GM18951 (cell line): Measurements from ENCODE around the gene PNPLA3.

Experiments used
- POLR2A ChIP-seq: IDR thresholded peaks from 4 replicates; pipeline ENCODE4 v1.6.1; 2011; ENCODE audit warnings: mild to moderate bottlenecking; ENCODE audit not compliant: insufficient read length, insufficient read depth; ENCODE audit errors: extremely low read depth
- in situ Hi-C: fragments of 300-500 bp; cut with MboI; formaldehyde crosslinking; loops from one replicate; pipeline ENCODE4 v1.12.0; 2022; ENCODE audit warnings: low sequenced_read_pairs, mixed read lengths, inconsistent platforms; ENCODE audit not compliant: unreplicated experiment

The PNPLA3 gene

GRCh38 chr22:43923631-43924464 lies at the start of gene PNPLA3:
Gene PNPLA3, plus strand, starts transcription at chr22:43923805. Its CDS starts 107 bp downstream, at chr22:43923912.
- in situ Hi-C loops, result no loop called here
- peak; percentile 17 for TF ChIP-seq POLR2A

- in situ Hi-C loops, result loop anchor here (25.0 kb wide), 1 partner anchor 490 kb away; no protein-coding TSS in a partner anchor
- no peak for TF ChIP-seq POLR2A
Measured at GRCh38 chr22:43876866-43877509, 46.6 kb upstream of the PNPLA3 start.

- TF ChIP-seq POLR2A, result no peak
- in situ Hi-C loops, result loop anchor here (25.0 kb wide), 1 partner anchor 491 kb away; no protein-coding TSS in a partner anchor
Measured at GRCh38 chr22:43878079-43878795, 45.4 kb upstream of the PNPLA3 start.

GRCh38 chr22:43878831-43879550 lies 44.6 kb upstream of the PNPLA3 start:
- no peak for TF ChIP-seq POLR2A

GRCh38 chr22:43879901-43880540 lies 43.6 kb upstream of the PNPLA3 start:
- in situ Hi-C loops, result loop anchor here (25.0 kb wide), 1 partner anchor 493 kb away; no protein-coding TSS in a partner anchor

More at GRCh38 chr22:43878831-43879550, 44.6 kb upstream of the PNPLA3 start:
- in situ Hi-C loops, result loop anchor here (25.0 kb wide), 1 partner anchor 492 kb away; no protein-coding TSS in a partner anchor

GRCh38 chr22:43880541-43880991 lies 43.0 kb upstream of the PNPLA3 start:
- in situ Hi-C loops, result loop anchor here (25.0 kb wide), 1 partner anchor 493 kb away; no protein-coding TSS in a partner anchor
- TF ChIP-seq POLR2A, result no peak

More at GRCh38 chr22:43879901-43880540, 43.6 kb upstream of the PNPLA3 start:
- no peak for TF ChIP-seq POLR2A

- no peak for TF ChIP-seq POLR2A
- in situ Hi-C loops, result loop anchor here (25.0 kb wide), 1 partner anchor 494 kb away; no protein-coding TSS in a partner anchor
Measured at GRCh38 chr22:43881091-43882061, 42.2 kb upstream of the PNPLA3 start.

GRCh38 chr22:43882122-43882767 lies 41.4 kb upstream of the PNPLA3 start:
- in situ Hi-C loops, result loop anchor here (25.0 kb wide), 1 partner anchor 495 kb away; no protein-coding TSS in a partner anchor
- no peak for TF ChIP-seq POLR2A

GRCh38 chr22:43883012-43883661 lies 40.5 kb upstream of the PNPLA3 start:
- no peak for TF ChIP-seq POLR2A
- in situ Hi-C loops, result loop anchor here (25.0 kb wide), 1 partner anchor 496 kb away; no protein-coding TSS in a partner anchor
